SK-N-SH (cell line): ENCODE data around the gene IFT20. TPM values are rescaled to one million over a fixed set of nuclear protein-coding genes. Genes with fewer than 3 reads are reported as not detected.

Experiments used
- CTCF ChIA-PET: fragments of 300-600, 350-600 bp; formaldehyde crosslinking; extraction: SDS; loops from one replicate; lab custom pipeline; 2021; lab: Yijun Ruan, JAX
- POLR2A ChIA-PET: fragments of 350-600 bp; sonication (Branson Sonifier 250); formaldehyde crosslinking; extraction: SDS; loops from one replicate; lab custom pipeline; 2020; ENCODE audit warnings: antibody characterized with exemption, inconsistent platforms; lab: Yijun Ruan, JAX
- DNase-seq: peaks from one replicate; pipeline ENCODE4 v3.0.0; 2012
- H2AFZ ChIP-seq: fragments of 200-600 bp; sonication (generic); 2 replicates; pipeline ENCODE4 v1.8.1; 2016; ENCODE audit warnings: antibody characterized with exemption, mild to moderate bottlenecking, low read depth
- H3F3A ChIP-seq: fragments of 200-600 bp; sonication (generic); replicated peaks from 2 replicates; pipeline ENCODE3; 2016; ENCODE audit warnings: antibody characterized with exemption, mild to moderate bottlenecking; ENCODE audit not compliant: insufficient read depth
- H3K27ac ChIP-seq, 2 experiments: fragments of 200-500 bp in 1 of 2; fragments of 200-600 bp in 1 of 2; sonication (Bioruptor generic) in 1 of 2; sonication (generic), shearing (Covaris generic) in 1 of 2; 2 replicates each; pipeline versions ENCODE4 v1.5.1 to v1.6.1; 2014 to 2016; ENCODE audit warnings: low read depth in 2 of 2, inconsistent platforms in 1 of 2, low read length in 1 of 2, mild to moderate bottlenecking in 1 of 2, mixed read lengths in 1 of 2
- H3K27me3 ChIP-seq: fragments of 200-600 bp; sonication (generic), shearing (Covaris generic); 2 replicates; pipeline ENCODE4 v1.6.1; 2016; ENCODE audit warnings: mixed run types; ENCODE audit not compliant: insufficient read depth
- H3K36me3 ChIP-seq, 2 experiments: fragments of 200-500 bp in 1 of 2; fragments of 200-600 bp in 1 of 2; sonication (Bioruptor generic) in 1 of 2; sonication (generic) in 1 of 2; replicated peaks in 1 of 2; 2 replicates each; pipeline versions ENCODE3 to v1.5.1; 2014 to 2016; ENCODE audit warnings: low read length in 1 of 2, mild to moderate bottlenecking in 1 of 2; ENCODE audit not compliant: insufficient read depth in 2 of 2, control insufficient read depth in 1 of 2
- H3K4me1 ChIP-seq, 2 experiments: fragments of 200-500 bp in 1 of 2; fragments of 200-600 bp in 1 of 2; sonication (Bioruptor generic) in 1 of 2; sonication (generic), shearing (Covaris generic) in 1 of 2; 2 replicates each; pipeline versions ENCODE4 v1.5.1 to v1.6.1; 2014 to 2016; ENCODE audit warnings: low read depth in 1 of 2, low read length in 1 of 2, mixed run types in 1 of 2; ENCODE audit not compliant: insufficient read depth in 2 of 2, control insufficient read depth in 1 of 2
- H3K4me2 ChIP-seq: fragments of 200-600 bp; sonication (generic), shearing (Covaris generic); 2 replicates; pipeline ENCODE4 v1.6.1; 2017; ENCODE audit warnings: mixed run types
- H3K4me3 ChIP-seq, 2 experiments: fragments of 200-500 bp in 1 of 2; fragments of 200-600 bp in 1 of 2; sonication (Bioruptor generic) in 1 of 2; sonication (generic), shearing (Covaris generic) in 1 of 2; 2 replicates each; pipeline versions ENCODE4 v1.5.1 to v1.8.1; 2014 to 2016; ENCODE audit warnings: low read depth in 2 of 2, inconsistent platforms in 1 of 2, low read length in 1 of 2, mild to moderate bottlenecking in 1 of 2, mixed read lengths in 1 of 2, moderate library complexity in 1 of 2
- H3K79me2 ChIP-seq: fragments of 200-600 bp; sonication (generic); 2 replicates; pipeline ENCODE4 v1.8.1; 2017; ENCODE audit warnings: mild to moderate bottlenecking; ENCODE audit not compliant: insufficient read depth
- H3K9ac ChIP-seq: fragments of 200-600 bp; sonication (generic); 2 replicates; pipeline ENCODE4 v1.6.1; 2017; ENCODE audit warnings: mixed run types
- H3K9me2 ChIP-seq: fragments of 200-600 bp; sonication (generic); 2 replicates; pipeline ENCODE4 v1.6.1; 2017; ENCODE audit warnings: mixed run types
- H3K9me3 ChIP-seq: fragments of 200-600 bp; sonication (generic); 2 replicates; pipeline ENCODE4 v1.6.1; 2017; ENCODE audit warnings: mixed run types, mild to moderate bottlenecking, moderate library complexity
- H4K20me1 ChIP-seq: fragments of 200-600 bp; sonication (generic); 2 replicates; pipeline ENCODE4 v1.6.1; 2017; ENCODE audit warnings: mild to moderate bottlenecking, mixed run types; ENCODE audit not compliant: insufficient read depth
- CHD2 ChIP-seq: fragments of 150-350 bp; IDR thresholded peaks from 2 replicates; pipeline ENCODE4 v1.6.1; 2018; ENCODE audit warnings: low read length; ENCODE audit not compliant: partially characterized antibody
- FOXJ3 ChIP-seq: sonication (generic); formaldehyde crosslinking; IDR thresholded peaks from 2 replicates; pipeline ENCODE4 v1.5.1; 2020; ENCODE audit warnings: mild to moderate bottlenecking, missing genetic modification reagents
- GATA2 ChIP-seq: sonication (generic); formaldehyde crosslinking; IDR thresholded peaks from 2 replicates; pipeline ENCODE4 v1.5.0; 2020; ENCODE audit warnings: mild to moderate bottlenecking, missing genetic modification reagents
- MXI1 ChIP-seq: IDR thresholded peaks from 2 replicates; pipeline ENCODE4 v1.6.1; 2012; ENCODE audit warnings: mild to moderate bottlenecking, low read depth, low read length, improper control_type of control experiment
- NRF1 ChIP-seq: IDR thresholded peaks from 2 replicates; pipeline ENCODE4 v1.6.1; 2012; ENCODE audit warnings: low read depth, mild to moderate bottlenecking, low read length
- POLR2AphosphoS5 ChIP-seq: IDR thresholded peaks from 2 replicates; pipeline ENCODE4 v1.6.1; 2012; ENCODE audit warnings: low read depth, low read length
- RAD21 ChIP-seq: IDR thresholded peaks from 2 replicates; pipeline ENCODE4 v1.6.1; 2012; ENCODE audit warnings: mild to moderate bottlenecking, low read length
- RCOR1 ChIP-seq: fragments of 150-350 bp; IDR thresholded peaks from 2 replicates; pipeline ENCODE4 v1.6.1; 2017; ENCODE audit warnings: antibody characterized with exemption, low read length
- RFX5 ChIP-seq: IDR thresholded peaks from 2 replicates; pipeline ENCODE4 v1.6.1; 2012; ENCODE audit warnings: mild to moderate bottlenecking, improper control_type of control experiment, low read length
- RXRA ChIP-seq: IDR thresholded peaks from 2 replicates; pipeline ENCODE4 v1.4.0; 2012; ENCODE audit warnings: low read depth, mild to moderate bottlenecking, borderline replicate concordance
- SIN3A ChIP-seq: IDR thresholded peaks from 2 replicates; pipeline ENCODE4 v1.6.1; 2012; ENCODE audit warnings: low read depth, mild to moderate bottlenecking, low read length, moderate library complexity, borderline replicate concordance
- SMC3 ChIP-seq: IDR thresholded peaks from 2 replicates; pipeline ENCODE4 v1.6.1; 2012; ENCODE audit warnings: low read depth, low read length, improper control_type of control experiment
- YY1 ChIP-seq: IDR thresholded peaks from 2 replicates; pipeline ENCODE4 v1.4.0; 2012; ENCODE audit warnings: low read depth, mild to moderate bottlenecking
- WGBS: methylation state at CpG from one replicate; pipeline ENCODE4 v1.1.6; 2017; ENCODE audit warnings: low lambda C conversion rate; 5-methylcytosine and 5-hydroxymethylcytosine counted together
- polyA plus RNA-seq, 3 experiments: library from polyadenylated mRNA; depleted of rRNA; stranded (reverse); fragments of >200 nt; gene quantifications; 2 replicates each; pipeline ENCODE4 v1.2.3, GENCODE V29; 2012
- TF ChIP-seq, protein P1 (sequence below): IDR thresholded peaks from 2 replicates; pipeline ENCODE4; 2012
- TF ChIP-seq, protein P2 (sequence below): fragments of 150-350 bp; IDR thresholded peaks from 2 replicates; pipeline ENCODE4 v1.6.1; 2016; ENCODE audit warnings: mild to moderate bottlenecking, low read depth, low read length
- TF ChIP-seq, protein P3 (sequence below): IDR thresholded peaks from 2 replicates; pipeline ENCODE4 v1.6.1; 2012; ENCODE audit warnings: mild to moderate bottlenecking, low read depth, low read length, moderate library complexity

IFT20 gene
- polyA plus RNA-seq, 1 of the 3 experiments (the other 2 are of a cell fraction): 75.6 TPM

DNA sequence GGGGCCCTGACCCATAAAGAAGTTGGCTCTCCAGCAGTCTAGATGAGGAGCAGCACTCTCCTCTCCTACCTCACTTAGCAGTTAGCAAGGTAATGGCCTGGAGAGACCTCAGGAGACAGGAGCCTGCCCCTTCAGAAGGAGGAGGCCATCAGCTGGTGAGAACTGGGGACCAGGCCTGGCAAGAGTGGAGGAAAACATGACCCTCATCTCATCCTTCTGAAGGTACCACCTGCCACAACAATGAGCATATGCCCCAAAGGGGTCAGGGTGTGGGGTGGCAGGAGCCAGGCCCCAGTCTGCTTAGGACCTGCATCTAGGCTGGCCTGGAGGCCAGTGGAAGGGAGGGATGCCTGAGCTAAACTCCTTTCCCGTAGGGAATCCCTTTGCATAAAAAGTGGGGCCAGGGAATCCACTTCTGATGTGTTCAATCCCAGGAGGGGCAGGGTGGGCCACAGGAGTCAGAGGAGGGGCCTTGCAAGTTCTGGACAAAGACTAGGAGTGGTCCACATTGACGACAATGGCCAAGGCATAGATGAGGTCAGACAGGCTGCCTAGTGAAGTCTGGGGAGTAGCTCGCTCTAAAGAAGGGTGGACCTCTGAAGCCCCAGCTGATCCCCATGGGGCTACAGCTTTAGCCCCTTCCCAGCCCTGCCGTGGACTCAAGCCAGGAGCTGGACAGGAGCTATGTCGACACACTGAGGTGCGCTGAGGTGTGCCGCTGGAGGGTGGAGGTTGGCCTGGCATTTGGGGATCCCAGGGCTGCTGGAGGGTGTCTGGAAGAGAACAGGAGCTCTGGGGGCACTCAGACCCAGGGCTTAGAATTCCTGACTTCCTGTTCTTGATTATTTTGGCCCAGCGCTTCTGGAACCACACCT is 28.7 kb upstream of the IFT20 start:
- no peaks in the 10 kb centered on the region for H3K9me2 ChIP-seq
- POLR2A ChIA-PET: no interaction called here
- no peaks in the 10 kb centered on the region for H3K9me3 ChIP-seq
- no peaks in the 10 kb centered on the region for H4K20me1 ChIP-seq
- no peak overlapping the region for H3K27ac ChIP-seq
- no peak overlapping the region for H3K9ac ChIP-seq
- H3K4me3 ChIP-seq: no peak overlapping the region
- TF ChIP-seq SMC3 (no peak), FOXJ3 (CRISPR knock-in tag) (no peak)
- TF ChIP-seq, protein P1, sequence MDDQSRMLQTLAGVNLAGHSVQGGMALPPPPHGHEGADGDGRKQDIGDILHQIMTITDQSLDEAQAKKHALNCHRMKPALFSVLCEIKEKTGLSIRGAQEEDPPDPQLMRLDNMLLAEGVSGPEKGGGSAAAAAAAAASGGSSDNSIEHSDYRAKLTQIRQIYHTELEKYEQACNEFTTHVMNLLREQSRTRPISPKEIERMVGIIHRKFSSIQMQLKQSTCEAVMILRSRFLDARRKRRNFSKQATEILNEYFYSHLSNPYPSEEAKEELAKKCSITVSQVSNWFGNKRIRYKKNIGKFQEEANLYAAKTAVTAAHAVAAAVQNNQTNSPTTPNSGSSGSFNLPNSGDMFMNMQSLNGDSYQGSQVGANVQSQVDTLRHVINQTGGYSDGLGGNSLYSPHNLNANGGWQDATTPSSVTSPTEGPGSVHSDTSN: no peak
- TF ChIP-seq, protein P2, sequence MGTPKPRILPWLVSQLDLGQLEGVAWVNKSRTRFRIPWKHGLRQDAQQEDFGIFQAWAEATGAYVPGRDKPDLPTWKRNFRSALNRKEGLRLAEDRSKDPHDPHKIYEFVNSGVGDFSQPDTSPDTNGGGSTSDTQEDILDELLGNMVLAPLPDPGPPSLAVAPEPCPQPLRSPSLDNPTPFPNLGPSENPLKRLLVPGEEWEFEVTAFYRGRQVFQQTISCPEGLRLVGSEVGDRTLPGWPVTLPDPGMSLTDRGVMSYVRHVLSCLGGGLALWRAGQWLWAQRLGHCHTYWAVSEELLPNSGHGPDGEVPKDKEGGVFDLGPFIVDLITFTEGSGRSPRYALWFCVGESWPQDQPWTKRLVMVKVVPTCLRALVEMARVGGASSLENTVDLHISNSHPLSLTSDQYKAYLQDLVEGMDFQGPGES: no peak
- no peak overlapping the region for H2AFZ ChIP-seq
- peaks cover 3% of the 10 kb centered on the region; the same call in 1 of the 2 replicates for H3K79me2 ChIP-seq
- CTCF ChIA-PET: no interaction called here
- no peaks in the 10 kb centered on the region for H3K4me1 ChIP-seq
- H3K36me3 ChIP-seq: peaks cover 18 to 41% of the 10 kb centered on the region in 2 experiments
- H3K27me3 ChIP-seq: no peaks in the 10 kb centered on the region
- no peak for DNase-seq
- peaks cover 6% of the 10 kb centered on the region for H3F3A ChIP-seq
- H3K4me2 ChIP-seq: no peak overlapping the region
- 96% methylated on average over 7 of the region's 8 CpGs for WGBS

DNA sequence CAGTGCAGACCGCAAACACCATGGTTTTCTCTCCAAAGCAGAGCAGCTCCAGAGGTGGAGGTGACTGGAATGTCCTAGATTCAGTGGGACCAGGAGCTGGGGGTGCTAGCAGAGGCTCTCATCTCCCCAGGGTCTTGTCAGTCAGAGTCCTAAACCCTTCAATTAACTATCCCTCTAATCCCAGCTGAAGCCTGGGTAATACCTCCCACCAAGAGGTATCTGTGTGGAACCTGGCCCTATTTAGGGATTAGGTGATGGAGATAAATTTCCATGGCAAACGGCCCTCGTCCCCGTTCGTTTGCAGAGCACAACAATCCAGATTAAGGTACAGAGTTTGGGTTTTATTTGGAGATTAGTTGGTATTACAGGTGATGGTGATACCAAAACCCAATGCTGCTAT is 27.9 kb upstream of the IFT20 start:
- Histone ChIP-seq H3K27ac (no peak overlapping the region), H3K27me3 (no peaks in the 10 kb centered on the region), H3K9ac (no peak overlapping the region), H3K79me2 (peaks cover 12% of the 10 kb centered on the region), H2AFZ (no peak overlapping the region), H4K20me1 (no peaks in the 10 kb centered on the region), H3K36me3 (peaks cover 22 to 44% of the 10 kb centered on the region in 2 experiments), H3K4me2 (no peak overlapping the region), H3F3A (peaks cover 6% of the 10 kb centered on the region), H3K9me2 (no peaks in the 10 kb centered on the region), H3K4me3 (no peak overlapping the region), H3K9me3 (no peaks in the 10 kb centered on the region), H3K4me1 (peaks cover 4 to 5% of the 10 kb centered on the region in 2 experiments; a peak in 3 of 4 replicates)
- 94% methylated on average over 5 of the region's 5 CpGs for WGBS
- no peak for DNase-seq
- TF ChIP-seq RCOR1 (no peak), POLR2AphosphoS5 (no peak), RFX5 (no peak), NRF1 (no peak), YY1 (no peak), CHD2 (no peak), MXI1 (no peak), RAD21 (no peak), RXRA (no peak), SIN3A (no peak), GATA2 (CRISPR knock-in tag) (no peak)
- TF ChIP-seq, protein P1: no peak
- TF ChIP-seq, protein P3, sequence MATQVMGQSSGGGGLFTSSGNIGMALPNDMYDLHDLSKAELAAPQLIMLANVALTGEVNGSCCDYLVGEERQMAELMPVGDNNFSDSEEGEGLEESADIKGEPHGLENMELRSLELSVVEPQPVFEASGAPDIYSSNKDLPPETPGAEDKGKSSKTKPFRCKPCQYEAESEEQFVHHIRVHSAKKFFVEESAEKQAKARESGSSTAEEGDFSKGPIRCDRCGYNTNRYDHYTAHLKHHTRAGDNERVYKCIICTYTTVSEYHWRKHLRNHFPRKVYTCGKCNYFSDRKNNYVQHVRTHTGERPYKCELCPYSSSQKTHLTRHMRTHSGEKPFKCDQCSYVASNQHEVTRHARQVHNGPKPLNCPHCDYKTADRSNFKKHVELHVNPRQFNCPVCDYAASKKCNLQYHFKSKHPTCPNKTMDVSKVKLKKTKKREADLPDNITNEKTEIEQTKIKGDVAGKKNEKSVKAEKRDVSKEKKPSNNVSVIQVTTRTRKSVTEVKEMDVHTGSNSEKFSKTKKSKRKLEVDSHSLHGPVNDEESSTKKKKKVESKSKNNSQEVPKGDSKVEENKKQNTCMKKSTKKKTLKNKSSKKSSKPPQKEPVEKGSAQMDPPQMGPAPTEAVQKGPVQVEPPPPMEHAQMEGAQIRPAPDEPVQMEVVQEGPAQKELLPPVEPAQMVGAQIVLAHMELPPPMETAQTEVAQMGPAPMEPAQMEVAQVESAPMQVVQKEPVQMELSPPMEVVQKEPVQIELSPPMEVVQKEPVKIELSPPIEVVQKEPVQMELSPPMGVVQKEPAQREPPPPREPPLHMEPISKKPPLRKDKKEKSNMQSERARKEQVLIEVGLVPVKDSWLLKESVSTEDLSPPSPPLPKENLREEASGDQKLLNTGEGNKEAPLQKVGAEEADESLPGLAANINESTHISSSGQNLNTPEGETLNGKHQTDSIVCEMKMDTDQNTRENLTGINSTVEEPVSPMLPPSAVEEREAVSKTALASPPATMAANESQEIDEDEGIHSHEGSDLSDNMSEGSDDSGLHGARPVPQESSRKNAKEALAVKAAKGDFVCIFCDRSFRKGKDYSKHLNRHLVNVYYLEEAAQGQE: no peak
- ChIA-PET POLR2A (no interaction called here), CTCF (no interaction called here)
